Ecto neural progenitor cell (in vitro differentiated cells): Measurements from ENCODE around the gene RASSF4.

Source experiments
- DNase-seq: peaks from one replicate; pipeline ENCODE4 v3.0.0-alpha.2; 2018; ENCODE audit warnings: low spot score

Gene RASSF4

GRCh38 chr10:44927352-44927751, 32.2 kb upstream of the RASSF4 start:
- peak; percentile 27 for DNase-seq

GRCh38 chr10:44928462-44928861, 31.1 kb upstream of the RASSF4 start:
- no peak for DNase-seq

- DNase-seq: peak; percentile 32
Measured at GRCh38 chr10:44929356-44930255, 30.0 kb upstream of the RASSF4 start.

GRCh38 chr10:44930904-44931620, 28.5 kb upstream of the RASSF4 start:
- DNase-seq: peak; percentile 30

- DNase-seq: peak; percentile 31
Measured at GRCh38 chr10:44931621-44932516, 27.7 kb upstream of the RASSF4 start.

- DNase-seq: peak; percentile 91
Measured at GRCh38 chr10:44932517-44933450, 26.8 kb upstream of the RASSF4 start.

- peak; percentile 34 for DNase-seq
Measured at GRCh38 chr10:44933451-44934321, 25.9 kb upstream of the RASSF4 start.

GRCh38 chr10:44934416-44935200, 25.0 kb upstream of the RASSF4 start:
- DNase-seq: peak; percentile 29

GRCh38 chr10:44935201-44935965, 24.2 kb upstream of the RASSF4 start:
- peak; percentile 47 for DNase-seq

GRCh38 chr10:44935966-44936295, 23.7 kb upstream of the RASSF4 start:
- no peak for DNase-seq

GRCh38 chr10:44936314-44936975, 23.2 kb upstream of the RASSF4 start:
- no peak for DNase-seq

GRCh38 chr10:44937196-44938005, 22.2 kb upstream of the RASSF4 start:
- DNase-seq: no peak

- no peak for DNase-seq
Measured at GRCh38 chr10:44938956-44939355, 20.6 kb upstream of the RASSF4 start.

GRCh38 chr10:44939691-44940401, 19.8 kb upstream of the RASSF4 start:
- DNase-seq: no peak

- no peak for DNase-seq
Measured at GRCh38 chr10:44944354-44944753, 15.2 kb upstream of the RASSF4 start.

- no peak for DNase-seq
Measured at GRCh38 chr10:44946205-44946604, 13.4 kb upstream of the RASSF4 start.
